Activated CD8-positive, alpha-beta T cell treated with anti-CD3 and anti-CD28 coated beads for 36 hours (primary cell): Measurements from ENCODE around the gene FOXL3. TPM values are rescaled to one million over a fixed set of nuclear protein-coding genes. Genes with fewer than 3 reads are reported as not detected.

Experiments
- ATAC-seq: fragments of 200-7000 bp; cut with Tn5 transposase; one replicate; pipeline ENCODE4 v1.10.0; 2021; ENCODE audit warnings: mild to moderate bottlenecking, moderate library complexity
- CTCF ChIA-PET: fragments of 350-600 bp; sonication (Branson Sonifier 250); formaldehyde crosslinking; loops from one replicate; lab custom pipeline; 2021; ENCODE audit warnings: antibody characterized with exemption; lab: Charles Lee
- POLR2A ChIA-PET: fragments of 350-600 bp; sonication (Branson Sonifier 250); formaldehyde crosslinking; loops from one replicate; lab custom pipeline; 2021; ENCODE audit warnings: antibody characterized with exemption; lab: Charles Lee
- DNase-seq: peaks from one replicate; pipeline ENCODE4 v3.0.0-alpha.2; 2020
- H3K27ac Mint-ChIP-seq: one replicate; pipeline ENCODE4 v1.8.0; 2021; ENCODE audit warnings: mild to moderate bottlenecking, mixed read lengths
- H3K27me3 Mint-ChIP-seq: one replicate; pipeline ENCODE4 v1.8.0; 2021; ENCODE audit warnings: mixed read lengths
- H3K36me3 Mint-ChIP-seq: one replicate; pipeline ENCODE4 v1.8.0; 2021; ENCODE audit warnings: low read depth, mixed read lengths
- H3K4me1 Mint-ChIP-seq: one replicate; pipeline ENCODE4 v1.8.0; 2021; ENCODE audit warnings: low read depth, mixed read lengths
- H3K4me3 Mint-ChIP-seq: one replicate; pipeline ENCODE4 v1.8.0; 2021; ENCODE audit warnings: mild to moderate bottlenecking, moderate library complexity, mixed read lengths
- H3K9me3 Mint-ChIP-seq: one replicate; pipeline ENCODE4 v1.8.0; 2021; ENCODE audit warnings: mixed read lengths
- intact Hi-C: fragments of 100-400 bp; cut with micrococcal nuclease; formaldehyde crosslinking; loops from one replicate; pipeline ENCODE4 v1.10.0; 2022
- total RNA-seq, 2 experiments: library from RNA; stranded (reverse); gene quantifications; one replicate each; pipeline ENCODE4 v1.2.3, GENCODE V29; 2021
- TF ChIP-seq, protein P1 (sequence below): fragments of 200-600 bp; IDR thresholded peaks from one replicate; pipeline ENCODE4 v1.8.0; 2022; ENCODE audit warnings: antibody characterized with exemption, mild to moderate bottlenecking

Gene FOXL3
- total RNA-seq, 2 experiments from 2014 or later: not detected

DNA sequence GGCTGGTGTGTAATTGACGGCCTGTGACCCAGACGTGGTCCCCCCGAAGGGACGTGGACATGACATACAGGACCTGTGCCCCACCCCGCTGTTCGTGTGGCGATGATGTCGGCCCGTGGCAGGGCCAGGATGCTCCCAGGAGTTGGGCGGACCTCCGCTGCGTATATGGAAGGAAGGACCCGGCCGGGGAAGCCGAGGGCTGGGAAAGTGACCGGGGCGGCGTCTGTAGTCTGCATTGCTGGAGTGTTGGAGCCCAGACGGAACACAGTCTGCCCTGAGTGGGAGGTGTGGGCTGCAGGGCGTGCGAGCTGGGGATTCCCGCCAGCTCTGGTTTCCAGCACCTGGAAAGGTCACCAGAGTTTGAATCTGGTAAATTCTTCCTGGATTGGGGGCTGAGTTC is 45.0 kb upstream of the FOXL3 start:
- CTCF ChIA-PET: no interaction called here
- H3K27me3 Mint-ChIP-seq: peaks cover 4% of the 10 kb centered on the region
- ATAC-seq: no peak

DNA sequence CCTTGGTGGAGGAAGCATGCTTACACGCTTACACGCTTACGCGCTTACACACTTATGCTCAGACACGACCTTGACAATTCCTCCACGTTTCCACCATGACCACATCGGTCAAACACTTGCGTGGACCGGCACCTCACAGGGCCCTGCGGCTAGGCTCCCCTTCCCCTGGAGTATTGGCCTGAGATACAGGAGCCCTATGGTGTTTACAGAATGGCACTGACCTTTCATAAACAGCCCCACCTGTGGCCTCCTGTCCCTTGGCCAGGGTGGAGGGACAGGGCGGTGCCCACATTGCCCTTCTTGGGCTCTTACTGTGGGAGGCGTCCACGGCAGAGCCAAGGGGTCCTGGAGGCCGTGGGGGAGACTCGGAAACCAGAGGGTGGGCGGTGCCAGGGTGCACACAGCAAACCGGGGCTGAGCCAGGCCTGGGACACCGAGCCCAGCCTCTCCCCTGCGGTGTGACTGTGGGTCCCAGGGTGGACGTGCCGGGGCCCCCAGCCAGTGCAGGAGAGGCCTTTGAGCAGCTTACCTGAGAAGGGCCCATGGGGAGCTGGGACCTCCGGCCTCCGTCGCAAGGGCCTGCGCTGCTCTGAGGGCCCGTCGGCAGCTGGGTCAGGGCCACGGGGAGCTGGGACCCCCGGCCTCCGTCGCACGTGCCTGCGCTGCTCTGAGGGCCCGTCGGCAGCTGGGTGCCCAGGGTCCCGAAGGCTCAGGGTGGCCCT is 44.2 kb upstream of the FOXL3 start:
- Mint-ChIP-seq H3K36me3 (no peaks in the 10 kb centered on the region), H3K9me3 (no peaks in the 10 kb centered on the region), H3K27me3 (peaks cover 4% of the 10 kb centered on the region), H3K4me1 (no peaks in the 10 kb centered on the region), H3K4me3 (no peak overlapping the region), H3K27ac (no peak overlapping the region)
- ATAC-seq: no peak
- DNase-seq: no peak
- intact Hi-C loops: no loop called here
- ChIA-PET CTCF (no interaction called here), POLR2A (no interaction called here)
- TF ChIP-seq, protein P1, sequence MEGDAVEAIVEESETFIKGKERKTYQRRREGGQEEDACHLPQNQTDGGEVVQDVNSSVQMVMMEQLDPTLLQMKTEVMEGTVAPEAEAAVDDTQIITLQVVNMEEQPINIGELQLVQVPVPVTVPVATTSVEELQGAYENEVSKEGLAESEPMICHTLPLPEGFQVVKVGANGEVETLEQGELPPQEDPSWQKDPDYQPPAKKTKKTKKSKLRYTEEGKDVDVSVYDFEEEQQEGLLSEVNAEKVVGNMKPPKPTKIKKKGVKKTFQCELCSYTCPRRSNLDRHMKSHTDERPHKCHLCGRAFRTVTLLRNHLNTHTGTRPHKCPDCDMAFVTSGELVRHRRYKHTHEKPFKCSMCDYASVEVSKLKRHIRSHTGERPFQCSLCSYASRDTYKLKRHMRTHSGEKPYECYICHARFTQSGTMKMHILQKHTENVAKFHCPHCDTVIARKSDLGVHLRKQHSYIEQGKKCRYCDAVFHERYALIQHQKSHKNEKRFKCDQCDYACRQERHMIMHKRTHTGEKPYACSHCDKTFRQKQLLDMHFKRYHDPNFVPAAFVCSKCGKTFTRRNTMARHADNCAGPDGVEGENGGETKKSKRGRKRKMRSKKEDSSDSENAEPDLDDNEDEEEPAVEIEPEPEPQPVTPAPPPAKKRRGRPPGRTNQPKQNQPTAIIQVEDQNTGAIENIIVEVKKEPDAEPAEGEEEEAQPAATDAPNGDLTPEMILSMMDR: no peak

More for the DNA sequence above, 45.0 kb upstream of the FOXL3 start:
- POLR2A ChIA-PET: no interaction called here
- no peaks in the 10 kb centered on the region for H3K36me3 Mint-ChIP-seq
- H3K4me1 Mint-ChIP-seq: no peaks in the 10 kb centered on the region
- H3K4me3 Mint-ChIP-seq: no peak overlapping the region
- H3K27ac Mint-ChIP-seq: no peak overlapping the region
- TF ChIP-seq, protein P1: no peak
- intact Hi-C loops: no loop called here
- no peak for DNase-seq
- no peaks in the 10 kb centered on the region for H3K9me3 Mint-ChIP-seq

DNA sequence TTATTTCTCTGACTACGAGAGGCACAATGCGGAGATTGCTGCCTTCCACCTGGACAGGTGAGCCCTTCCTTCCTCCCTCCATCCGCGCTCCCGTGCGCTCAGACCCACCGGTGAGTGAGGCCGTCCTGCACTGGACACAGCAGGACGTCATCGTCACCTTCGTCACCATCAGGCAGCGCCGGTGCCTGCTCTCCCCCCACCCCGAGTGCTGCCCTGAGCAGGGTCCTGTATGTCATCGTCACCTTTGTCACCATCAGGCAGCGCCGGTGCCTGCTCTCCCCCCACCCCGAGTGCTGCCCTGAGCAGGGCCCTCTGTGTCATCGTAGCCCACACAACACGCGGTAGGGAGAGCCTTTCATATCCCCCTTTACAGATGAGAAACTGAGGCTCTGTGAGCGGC is 43.5 kb upstream of the FOXL3 start:
- H3K27ac Mint-ChIP-seq: no peak overlapping the region
- no peaks in the 10 kb centered on the region for H3K4me1 Mint-ChIP-seq
- intact Hi-C loops: no loop called here
- H3K9me3 Mint-ChIP-seq: no peaks in the 10 kb centered on the region
- ChIA-PET CTCF (no interaction called here), POLR2A (no interaction called here)
- H3K27me3 Mint-ChIP-seq: peaks cover 3% of the 10 kb centered on the region
- H3K36me3 Mint-ChIP-seq: no peaks in the 10 kb centered on the region
- no peak for DNase-seq
- no peak for ATAC-seq
- H3K4me3 Mint-ChIP-seq: no peak overlapping the region
- TF ChIP-seq, protein P1: no peak

DNA sequence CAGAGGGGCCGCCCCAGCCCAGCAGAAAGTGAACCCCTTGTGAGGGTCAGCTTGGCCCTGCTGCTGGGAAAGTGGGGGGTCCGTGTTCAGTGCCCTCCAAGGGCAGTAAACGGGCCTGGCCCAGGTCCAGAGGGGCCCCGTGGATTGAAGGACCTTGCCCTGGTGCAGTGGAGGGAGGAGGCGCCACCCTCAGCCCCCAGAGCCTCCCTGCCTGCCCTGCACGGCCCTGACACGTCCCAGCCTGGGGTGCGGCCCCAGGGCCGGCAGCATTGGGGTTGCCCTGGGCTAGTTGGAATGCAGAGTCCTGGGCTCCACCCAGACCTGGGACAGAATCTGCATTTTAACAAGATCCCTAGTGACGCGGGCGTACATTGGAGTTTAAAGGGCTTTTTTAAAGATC is 42.8 kb upstream of the FOXL3 start:
- Mint-ChIP-seq H3K36me3 (no peaks in the 10 kb centered on the region), H3K4me1 (no peaks in the 10 kb centered on the region), H3K9me3 (no peaks in the 10 kb centered on the region), H3K4me3 (no peak overlapping the region), H3K27me3 (no peaks in the 10 kb centered on the region), H3K27ac (no peak overlapping the region)
- POLR2A ChIA-PET: no interaction called here
- TF ChIP-seq, protein P1: no peak
- no peak for ATAC-seq
- CTCF ChIA-PET: no interaction called here
- intact Hi-C loops: no loop called here
- DNase-seq: no peak

DNA sequence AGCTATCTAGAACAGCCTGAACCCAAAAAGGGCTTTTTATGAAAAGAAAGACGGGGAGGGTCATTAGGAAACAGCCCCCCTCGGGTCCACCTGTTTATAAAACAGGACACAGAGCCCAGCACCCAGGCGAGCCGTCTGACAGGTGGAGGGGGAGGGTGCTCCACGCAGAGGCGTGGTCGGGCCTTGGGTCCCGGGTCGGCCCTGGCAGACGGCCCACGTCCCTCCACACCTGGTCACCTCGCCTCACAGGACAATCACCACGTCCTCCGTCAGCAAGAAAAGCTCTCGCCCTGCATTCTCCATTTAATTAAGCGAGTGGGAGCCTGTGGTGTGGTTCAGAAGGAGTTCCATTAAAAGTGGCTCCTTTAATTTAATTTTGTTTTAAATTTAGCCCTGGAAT is 42.3 kb upstream of the FOXL3 start:
- H3K36me3 Mint-ChIP-seq: no peaks in the 10 kb centered on the region
- ChIA-PET CTCF (no interaction called here), POLR2A (no interaction called here)
- H3K27ac Mint-ChIP-seq: no peak overlapping the region
- H3K4me1 Mint-ChIP-seq: no peaks in the 10 kb centered on the region
- no peaks in the 10 kb centered on the region for H3K9me3 Mint-ChIP-seq
- H3K4me3 Mint-ChIP-seq: no peak overlapping the region
- DNase-seq: no peak
- intact Hi-C loops: no loop called here
- H3K27me3 Mint-ChIP-seq: no peaks in the 10 kb centered on the region
- no peak for ATAC-seq
- TF ChIP-seq, protein P1: no peak
